IMR-90 (cell line): ENCODE results near the gene TP53BP2. TPM values are rescaled to one million over a fixed set of nuclear protein-coding genes. Genes with fewer than 3 reads are reported as not detected.

Experiments used
- ATAC-seq: fragments of 200-7000 bp; cut with Tn5 transposase; 2 replicates; pipeline ENCODE4 v1.9.1; 2020; ENCODE audit warnings: low read depth, mild to moderate bottlenecking, moderate library complexity
- BruUV-seq: library from RNA; stranded (reverse); fragments of 400-500 nt; replicated peaks from 2 replicates; lab custom pipeline; 2021; lab: Mats Ljungman, UMichigan
- CTCF ChIA-PET: fragments of 300-600 bp; formaldehyde crosslinking; extraction: SDS; loops from one replicate; lab custom pipeline; 2021; ENCODE audit warnings: antibody characterized with exemption; lab: Yijun Ruan, JAX
- POLR2A ChIA-PET: fragments of 300-600 bp; sonication (Branson Sonifier 250); formaldehyde crosslinking; loops from one replicate; lab custom pipeline; 2022; ENCODE audit warnings: antibody characterized with exemption; ENCODE audit not compliant: unreplicated experiment; lab: Charles Lee
- DNase-seq: peaks from one replicate; pipeline ENCODE4 v3.0.0; 2013
- H2AFZ ChIP-seq: replicated peaks from 2 replicates; pipeline ENCODE3; 2013; ENCODE audit warnings: low read length, mild to moderate bottlenecking; ENCODE audit not compliant: poor library complexity
- H2AK5ac ChIP-seq: 2 replicates; pipeline ENCODE4 v1.6.1; 2013; ENCODE audit warnings: low read depth, low read length, inconsistent platforms
- H2AK9ac ChIP-seq: replicated peaks from 2 replicates; pipeline ENCODE3; 2013; ENCODE audit warnings: mild to moderate bottlenecking, low read depth, low read length, moderate library complexity; ENCODE audit not compliant: poor library complexity
- H2BK120ac ChIP-seq: 2 replicates; pipeline ENCODE4 v1.6.1; 2013; ENCODE audit warnings: low read depth, low read length, inconsistent platforms
- H2BK15ac ChIP-seq: 3 replicates; pipeline ENCODE4 v1.6.1; 2013; ENCODE audit warnings: low read depth, low read length, inconsistent platforms
- H2BK20ac ChIP-seq: 2 replicates; pipeline ENCODE4 v1.6.1; 2013; ENCODE audit warnings: low read depth, mild to moderate bottlenecking, inconsistent platforms, low read length, moderate library complexity
- H2BK5ac ChIP-seq: 2 replicates; pipeline ENCODE4 v1.6.1; 2013; ENCODE audit warnings: mild to moderate bottlenecking, low read depth, low read length, inconsistent platforms; ENCODE audit not compliant: poor library complexity, severe bottlenecking
- H3K14ac ChIP-seq: replicated peaks from 2 replicates; pipeline ENCODE4 v1.6.1; 2013; ENCODE audit warnings: low read depth, low read length, inconsistent platforms
- H3K18ac ChIP-seq: 2 replicates; pipeline ENCODE4 v1.6.1; 2013; ENCODE audit warnings: low read depth, low read length, control low read depth
- H3K23ac ChIP-seq: 2 replicates; pipeline ENCODE4 v1.6.1; 2013; ENCODE audit warnings: low read depth, low read length, inconsistent platforms
- H3K27ac ChIP-seq: 2 replicates; pipeline ENCODE4 v1.5.1; 2013; ENCODE audit warnings: mild to moderate bottlenecking, control low read depth, low read length; ENCODE audit not compliant: insufficient read depth
- H3K27me3 ChIP-seq: 2 replicates; pipeline ENCODE4 v1.6.1; 2013; ENCODE audit warnings: low read length; ENCODE audit not compliant: control insufficient read depth, insufficient read depth
- H3K36me3 ChIP-seq: 2 replicates; pipeline ENCODE4 v1.6.1; 2013; ENCODE audit warnings: low read length, mixed read lengths; ENCODE audit not compliant: control insufficient read depth, insufficient read depth
- H3K4ac ChIP-seq: 2 replicates; pipeline ENCODE4 v1.6.1; 2013; ENCODE audit warnings: low read depth, low read length, inconsistent platforms
- H3K4me1 ChIP-seq: 2 replicates; pipeline ENCODE4 v1.6.1; 2013; ENCODE audit warnings: low read length, mixed read lengths; ENCODE audit not compliant: control insufficient read depth, insufficient read depth
- H3K4me2 ChIP-seq: 2 replicates; pipeline ENCODE4 v1.6.1; 2013; ENCODE audit warnings: low read depth, mild to moderate bottlenecking, control low read depth, low read length, moderate library complexity
- H3K4me3 ChIP-seq: 2 replicates; pipeline ENCODE4 v1.5.1; 2013; ENCODE audit warnings: low read depth, mild to moderate bottlenecking, control low read depth, low read length, moderate library complexity; ENCODE audit not compliant: insufficient read depth
- H3K56ac ChIP-seq: 2 replicates; pipeline ENCODE4 v1.6.1; 2013; ENCODE audit warnings: low read length, inconsistent platforms; ENCODE audit not compliant: insufficient read depth; ENCODE audit errors: extremely low read depth
- H3K79me1 ChIP-seq, 2 experiments: 2 replicates each; pipeline ENCODE4 v1.6.1; 2013; ENCODE audit warnings: low read length in 2 of 2, inconsistent platforms in 1 of 2, low read depth in 1 of 2
- H3K9ac ChIP-seq: 2 replicates; pipeline ENCODE4 v1.6.1; 2013; ENCODE audit warnings: low read depth, low read length, control low read depth
- H3K9me1 ChIP-seq: 2 replicates; pipeline ENCODE4 v1.6.1; 2013; ENCODE audit warnings: low read length, inconsistent platforms; ENCODE audit not compliant: insufficient read depth
- H3K9me3 ChIP-seq: 2 replicates; pipeline ENCODE4 v1.6.1; 2013; ENCODE audit warnings: low read length; ENCODE audit not compliant: control insufficient read depth, insufficient read depth
- H4K20me1 ChIP-seq: 2 replicates; pipeline ENCODE4 v1.6.1; 2013; ENCODE audit warnings: low read length, inconsistent platforms; ENCODE audit not compliant: insufficient read depth
- H4K5ac ChIP-seq: 2 replicates; pipeline ENCODE4 v1.6.1; 2013; ENCODE audit warnings: mild to moderate bottlenecking, low read depth, low read length, control low read depth
- H4K8ac ChIP-seq, 2 experiments: 2 replicates each; pipeline ENCODE4 v1.6.1; 2013; ENCODE audit warnings: low read depth in 2 of 2, low read length in 2 of 2, control low read depth in 1 of 2, inconsistent platforms in 1 of 2
- H4K91ac ChIP-seq: 2 replicates; pipeline ENCODE4 v1.6.1; 2013; ENCODE audit warnings: low read depth, low read length, inconsistent platforms; ENCODE audit not compliant: insufficient read depth
- SMC3 ChIP-seq: fragments of 150-350 bp; IDR thresholded peaks from 2 replicates; pipeline ENCODE4 v1.6.1; 2016; ENCODE audit warnings: low read depth, mild to moderate bottlenecking, antibody characterized with exemption, low read length, moderate library complexity
- WGBS, 2 experiments: methylation state at CpG; one replicate each; pipeline versions ENCODE4 v1.1.5 to v1.1.7; 2013; ENCODE audit warnings: missing lambda C conversion rate in 2 of 2; ENCODE audit not compliant: insufficient read length in 1 of 2; ENCODE audit errors: extremely low coverage in 2 of 2; 5-methylcytosine and 5-hydroxymethylcytosine counted together
- dilution Hi-C: fragments of 300-500 bp; cut with HindIII; formaldehyde crosslinking; loops from one replicate; pipeline ENCODE4 v1.14.3; 2018; ENCODE audit warnings: low sequenced_read_pairs; ENCODE audit not compliant: unreplicated experiment
- in situ Hi-C: fragments of 300-500 bp; cut with MboI; formaldehyde crosslinking; loops from 3 replicates; pipeline ENCODE4 v1.14.3; 2019; ENCODE audit warnings: low sequenced_read_pairs, inconsistent platforms, mixed read lengths
- intact Hi-C: fragments of 100-400 bp; cut with micrococcal nuclease; formaldehyde crosslinking; loops from 2 replicates; pipeline ENCODE4 v1.10.0; 2022
- polyA plus RNA-seq, 3 experiments: library from polyadenylated mRNA; depleted of rRNA; stranded (reverse); fragments of >200 nt; gene quantifications; 2 replicates each; pipeline ENCODE4 v1.2.3, GENCODE V29; 2012; ENCODE audit warnings: low replicate concordance in 1 of 3
- total RNA-seq: library from RNA; depleted of rRNA; stranded (reverse); fragments of >200 nt; gene quantifications from 2 replicates; pipeline ENCODE4 v1.2.3, GENCODE V29; 2012

Gene TP53BP2
- total and polyA plus RNA-seq, 2 of the 4 experiments (the other 2 are of a cell fraction), result 19.9 to 35.0 TPM

GRCh38 chr1:223802032-223802431, 43.7 kb downstream of the TP53BP2 start:
- Histone ChIP-seq H3K27ac (no peak overlapping the region), H3K14ac (no peak overlapping the region), H3K9me3 (no peaks in the 10 kb centered on the region), H3K4ac (no peak overlapping the region), H3K18ac (no peak overlapping the region), H3K9ac (no peak overlapping the region), H4K5ac (no peak overlapping the region), H3K9me1 (no peaks in the 10 kb centered on the region), H2BK20ac (no peak overlapping the region), H3K4me1 (no peaks in the 10 kb centered on the region), H4K20me1 (no peaks in the 10 kb centered on the region), H2BK15ac (no peak overlapping the region), H3K36me3 (peaks cover 49% of the 10 kb centered on the region), H2AFZ (no peak overlapping the region), H3K56ac (no peak overlapping the region), H3K4me3 (no peak overlapping the region), H3K4me2 (no peak overlapping the region), H2AK9ac (no peak overlapping the region), H3K79me1 (peaks cover 23 to 35% of the 10 kb centered on the region in 2 experiments), H2BK120ac (no peak overlapping the region), H3K23ac (no peak overlapping the region), H2BK5ac (no peak overlapping the region), H4K8ac (no peak overlapping the region), H3K27me3 (no peaks in the 10 kb centered on the region), H4K91ac (no peak overlapping the region), H2AK5ac (no peak overlapping the region)
- DNase-seq, result no peak
- BruUV-seq, result no TSS peak
- dilution Hi-C loops (no loop called here), in situ Hi-C loops (no loop called here), intact Hi-C loops (no loop called here)
- CTCF ChIA-PET, result interaction anchor here (0.8 kb wide), 1 partner anchor 10 kb away, joined by 3 read pairs; no protein-coding TSS in a partner anchor
- POLR2A ChIA-PET, result no interaction called here
- no peak for ATAC-seq
- 100% methylated on average over 3 of the region's 7 CpGs; no CpG with 5 or more reads in 1 of the 2 experiments for WGBS, 2 experiments
- TF ChIP-seq SMC3, result no peak
